ENCODE results near the gene ZNHIT3. TPM values are rescaled to one million over a fixed set of nuclear protein-coding genes. Genes with fewer than 3 reads are reported as not detected.

Gene ZNHIT3
- total and polyA plus RNA-seq, 10 of the 15 experiments (the other 5 are each of a cell fraction or from before 2014, with no cell fraction given): 34.1 to 128 (median 55.6) TPM

GRCh38 chr17:36469733-36470132 lies 16.7 kb upstream of the ZNHIT3 start:
- ATAC-seq (no peak), DNase-seq (ENCODE audit: low read depth, low spot score) (no peak), FAIRE-seq (no peak)
- WGBS (ENCODE audit: insufficient coverage, insufficient replicate concordance, low lambda C conversion rate, missing lambda C conversion rate): 0% methylated on average over 7 of the region's 7 CpGs
- CTCF ChIA-PET: no interaction called here
- Histone ChIP-seq H3K4me1 (ENCODE audit: control insufficient read depth, insufficient read depth, low read length) (no peaks in the 10 kb centered on the region), H2AFZ (ENCODE audit: control insufficient read depth, low read depth, low read length) (no peak overlapping the region), H3K79me2 (ENCODE audit: control insufficient read depth, insufficient read depth, low read length) (no peaks in the 10 kb centered on the region), H3K4me3 (no peak overlapping the region), H3K4me2 (ENCODE audit: control insufficient read depth, insufficient read depth) (no peak overlapping the region), H4K20me1 (ENCODE audit: control insufficient read depth, insufficient read depth) (no peaks in the 10 kb centered on the region), H3K36me3 (ENCODE audit: control insufficient read depth in 2 of 2, insufficient read depth in 2 of 2, low read length in 1 of 2) (no peaks in the 10 kb centered on the region), H3K9ac (ENCODE audit: control insufficient read depth, insufficient read depth, low read length) (no peak overlapping the region), H3K27ac (ENCODE audit: control insufficient read depth, insufficient read depth) (no peak overlapping the region), H3K27me3 (replicated peaks in 1 of 2; ENCODE audit: control insufficient read depth in 2 of 2, insufficient read depth in 2 of 2, low read length in 1 of 2) (peaks cover 3 to 8% of the 10 kb centered on the region in 2 experiments; a peak in 3 of 4 replicates), H3K9me3 (replicated peaks; ENCODE audit: control insufficient read depth, insufficient read depth, low read length) (no peaks in the 10 kb centered on the region)
- RAD21 ChIA-PET (ENCODE audit: unreplicated experiment): no interaction called here
- in situ Hi-C loops (cut with MboI) (no loop called here), intact Hi-C loops (cut with micrococcal nuclease; ENCODE audit: unreplicated experiment) (no loop called here)
- no TSS peak for BruUV-seq (replicated peaks)
- SMC1A ChIA-PET (ENCODE audit: uncharacterized antibody, unreplicated experiment): no interaction called here
- TF ChIP-seq BCLAF1 (IDR thresholded peaks at IDR 0.05) (no peak), NR2C1 (IDR thresholded peaks at IDR 0.05) (no peak), IRF5 (IDR thresholded peaks at IDR 0.05; ENCODE audit: borderline replicate concordance) (no peak), SREBF2 (IDR thresholded peaks at IDR 0.05; ENCODE audit: low read length) (no peak)
- POLR2A ChIA-PET: no interaction called here
